Esophagus muscularis mucosa (tissue), 4 donors: ENCODE measurements around the gene ZNF345.

Source experiments
- CTCF ChIP-seq, 3 experiments: fragments of 200-600 bp in 2 of 3; fragments of 450-650 bp in 1 of 3; sonication (generic) in 2 of 3; IDR thresholded peaks; one replicate each; pipeline ENCODE4 v1.5.1; 2017 to 2019; ENCODE audit warnings: antibody characterized with exemption in 3 of 3, mild to moderate bottlenecking in 2 of 3, moderate library complexity in 1 of 3
- EP300 ChIP-seq: sonication (generic); formaldehyde crosslinking; IDR thresholded peaks from one replicate; pipeline ENCODE4 v1.6.1; 2017; ENCODE audit warnings: antibody characterized with exemption
- POLR2A ChIP-seq: fragments of 450-650 bp; IDR thresholded peaks from one replicate; pipeline ENCODE4 v1.6.1; 2017; ENCODE audit warnings: antibody characterized with exemption, moderate library complexity, mild to moderate bottlenecking, low read depth
- POLR2AphosphoS5 ChIP-seq, 2 donors: sonication (generic); formaldehyde crosslinking; IDR thresholded peaks; one replicate each; pipeline ENCODE4 v1.6.1; 2017; ENCODE audit warnings: antibody characterized with exemption in 2 of 2

GRCh38 chr19:36821758-36822157, 28.9 kb upstream of the ZNF345 start:
- TF ChIP-seq CTCF (IDR thresholded peaks at IDR 0.05) (no peak), POLR2A (no peak), POLR2AphosphoS5 (IDR thresholded peaks at IDR 0.05) (no peak), EP300 (no peak)
